Myocyte (in vitro differentiated cells): ENCODE measurements around the gene WDR17. TPM values are rescaled to one million over a fixed set of nuclear protein-coding genes. Genes with fewer than 3 reads are reported as not detected.

Experiments used
- DNase-seq: peaks from one replicate; pipeline ENCODE4 v3.0.0-alpha.2; 2012; ENCODE audit warnings: low read depth
- polyA plus RNA-seq: library from polyadenylated mRNA; unstranded; fragments of >200 nt; gene quantifications from one replicate; pipeline ENCODE4 v1.2.1, GENCODE V29; 2012; ENCODE audit warnings: missing spikeins
- total RNA-seq: library from RNA; depleted of rRNA; stranded (reverse); fragments of >200 nt; gene quantifications from 2 replicates; pipeline ENCODE4 v1.2.3, GENCODE V29; 2014

WDR17 gene
- not detected in 2 replicates for total RNA-seq
- not detected for polyA plus RNA-seq

DNA sequence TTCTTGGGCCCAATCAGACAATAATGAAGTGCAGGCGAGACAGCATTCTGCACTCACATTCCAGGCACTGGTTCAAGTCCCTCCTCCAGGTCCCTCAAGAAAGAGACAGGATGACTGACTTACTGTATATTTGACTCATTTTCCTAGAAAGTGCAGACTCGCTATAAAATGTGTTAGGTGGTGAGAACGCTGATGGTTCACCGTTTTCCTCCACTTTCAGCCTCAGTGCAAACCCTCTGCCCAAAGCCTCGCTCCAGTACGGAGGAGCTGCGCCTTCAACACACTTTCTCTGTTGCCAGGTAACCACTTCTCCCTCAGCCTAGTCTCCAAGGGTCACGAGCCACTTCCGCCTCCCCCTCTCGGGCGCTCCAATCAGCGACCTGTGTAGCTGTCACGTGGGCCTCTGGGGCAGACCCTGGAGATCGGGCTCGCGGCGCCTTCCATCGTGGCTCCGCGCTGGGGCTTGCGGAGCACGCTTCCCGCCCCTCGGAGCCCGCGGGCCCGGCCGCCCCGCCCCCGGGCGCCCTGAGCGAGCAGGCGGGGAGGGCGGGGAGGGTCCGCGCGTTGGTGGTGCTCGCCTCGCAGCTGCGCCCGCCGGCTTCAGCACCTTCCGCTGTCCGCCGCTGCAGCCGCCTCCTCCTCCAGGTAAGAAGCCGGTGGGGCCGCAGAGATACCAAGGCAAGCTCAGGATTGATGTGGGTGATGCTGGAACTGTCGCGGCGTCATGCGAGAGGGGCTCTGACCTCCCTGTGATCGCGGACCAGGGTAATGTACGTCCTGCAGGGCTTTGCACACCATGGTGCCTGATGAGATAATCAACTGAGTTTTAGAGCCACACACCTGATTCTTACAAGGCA, at the start of gene WDR17:
Gene WDR17, plus strand, starts transcription at position 407 of the 857 bp plus-strand sequence. CDS start 45,740 bp downstream, outside the sequence.
- DNase-seq, result peak; percentile 53

DNA sequence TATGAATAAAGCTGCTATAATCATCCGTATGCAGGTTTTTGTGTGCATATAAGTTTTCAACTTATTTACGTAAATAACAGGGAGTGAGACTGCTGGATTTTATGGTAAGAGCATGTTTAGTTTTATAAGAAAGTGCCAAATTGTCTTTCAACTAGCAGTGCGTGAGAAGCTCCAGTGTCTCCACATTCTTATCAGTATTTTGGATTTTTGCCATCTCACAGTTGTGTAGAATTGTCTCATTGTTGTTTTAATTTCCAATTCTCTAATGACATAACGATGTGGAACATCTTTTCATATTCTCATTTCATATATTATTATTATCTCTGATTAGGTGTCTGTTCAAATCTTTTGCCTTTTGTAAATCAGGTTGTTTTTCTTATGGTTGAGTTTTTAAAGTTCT, 49.0 kb upstream of the WDR17 start:
- no peak for DNase-seq

DNA sequence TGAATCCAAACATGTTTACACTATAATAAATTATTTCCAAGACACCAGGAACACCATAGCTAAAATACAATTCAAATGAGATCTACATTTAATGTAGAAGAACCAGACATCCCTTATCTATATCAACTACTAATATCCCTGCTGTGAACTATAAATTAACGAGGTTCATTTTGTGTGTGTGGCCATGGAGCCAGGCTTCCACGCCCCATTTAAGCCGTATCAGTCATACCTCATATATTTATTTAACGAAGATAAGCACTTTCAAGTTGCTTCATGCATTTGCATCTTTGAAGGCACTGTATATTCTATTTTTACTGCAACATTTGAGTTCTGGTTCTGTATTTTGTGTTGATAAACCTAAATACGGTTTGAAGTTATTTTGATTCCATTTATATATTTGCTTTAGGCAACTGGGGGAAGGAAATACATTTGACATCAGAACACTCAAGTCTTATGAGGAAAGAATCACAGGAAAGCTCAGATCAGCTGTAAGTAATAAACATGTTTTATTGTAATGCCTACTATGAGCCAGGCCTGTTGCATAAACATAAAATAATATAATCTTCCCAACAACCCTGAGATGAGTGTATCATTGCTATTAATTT, 45.1 kb upstream of the WDR17 start:
- DNase-seq, result no peak

DNA sequence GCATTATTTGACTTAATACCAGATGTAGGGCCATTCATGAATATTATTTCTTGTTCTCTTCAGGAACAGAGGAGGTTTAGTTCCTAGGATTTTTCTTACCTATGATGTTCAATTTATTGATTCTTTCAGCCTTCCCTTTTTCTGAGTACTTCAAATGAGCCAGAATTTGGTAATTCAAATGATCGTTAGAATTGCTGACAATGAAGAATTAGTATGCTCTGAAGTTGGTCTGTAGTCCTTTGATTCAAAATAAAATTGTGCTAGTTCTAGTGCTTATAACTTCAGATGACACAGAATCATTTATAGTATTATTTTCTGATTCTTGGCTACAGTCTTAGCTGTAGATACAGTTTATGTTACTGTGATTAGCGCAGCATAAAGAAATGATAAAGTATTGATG, 35.2 kb upstream of the WDR17 start:
- no peak for DNase-seq

DNA sequence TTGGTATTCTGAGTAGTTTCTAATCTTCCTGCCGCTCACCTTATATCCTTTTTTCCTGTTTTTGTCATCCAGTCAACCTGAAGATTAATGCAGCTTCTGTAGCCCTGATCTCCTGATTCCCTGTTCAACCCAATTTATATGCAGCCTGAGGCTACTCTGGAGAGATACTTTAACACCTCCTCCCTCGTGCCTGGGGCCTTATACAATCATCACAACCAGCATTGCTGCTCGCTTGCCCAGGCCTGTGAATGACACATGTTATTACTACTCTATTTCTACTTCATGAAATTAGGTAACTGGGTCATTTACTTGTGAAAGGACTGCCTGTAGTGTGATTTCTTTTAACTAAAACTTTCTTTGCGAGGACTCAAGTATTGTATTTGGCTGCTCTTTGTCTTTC, 33.7 kb upstream of the WDR17 start:
- DNase-seq, result no peak

DNA sequence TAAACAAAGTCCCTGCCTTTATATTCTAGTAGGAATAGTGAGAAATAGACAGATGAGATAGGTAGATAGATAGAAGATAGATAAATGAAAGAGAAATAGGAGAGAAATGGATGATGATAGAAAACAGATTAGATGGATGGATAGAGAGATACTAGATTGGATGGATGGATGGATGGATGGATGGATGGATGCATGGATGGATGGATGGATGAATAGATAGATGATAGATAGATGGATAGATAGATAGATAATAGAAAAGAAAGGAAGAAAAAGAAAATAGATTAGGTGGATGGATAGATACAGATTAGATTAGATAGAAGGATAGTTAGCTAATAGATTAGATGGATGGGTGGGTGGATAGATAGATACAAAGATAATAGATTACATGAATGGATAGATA, 33.2 kb upstream of the WDR17 start:
- DNase-seq, result no peak

DNA sequence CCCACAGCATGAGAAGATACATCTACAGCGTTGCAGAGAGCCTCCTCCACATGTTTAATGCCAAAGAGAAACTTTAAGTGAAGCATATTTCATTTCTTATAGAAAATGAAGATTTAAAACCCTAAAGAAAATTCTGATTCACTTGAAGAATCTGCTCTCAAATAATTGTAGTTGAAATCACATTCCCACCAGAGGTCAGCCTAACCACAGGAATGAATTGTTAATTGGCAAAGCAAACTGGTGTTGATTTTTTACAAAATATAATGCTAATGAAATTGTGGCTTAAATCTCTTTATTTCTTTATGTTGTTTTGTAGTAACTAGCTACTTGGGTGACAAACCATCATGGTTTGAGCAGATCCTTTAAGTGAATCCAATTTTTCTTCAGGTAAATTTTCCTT, 31.1 kb upstream of the WDR17 start:
- DNase-seq, result peak; percentile 47

DNA sequence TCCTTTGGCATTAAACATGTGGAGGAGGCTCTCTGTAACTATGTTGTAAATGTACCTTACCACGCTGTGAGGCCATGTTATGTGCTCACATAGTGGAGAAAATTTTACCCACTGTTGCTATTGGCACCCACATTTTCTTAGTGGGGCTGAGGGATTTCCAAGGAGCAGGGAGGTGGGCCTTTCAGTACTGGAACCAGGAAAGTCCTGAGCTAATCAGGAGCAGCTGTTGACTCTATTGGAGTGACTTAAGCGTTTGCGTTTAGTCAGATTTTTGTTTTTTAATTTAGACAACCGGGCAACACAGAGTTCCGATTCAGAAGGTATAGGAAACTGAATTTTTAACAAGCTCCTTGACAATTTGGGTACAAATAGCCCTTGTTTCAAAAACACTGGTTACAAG, 30.7 kb upstream of the WDR17 start:
- no peak for DNase-seq

DNA sequence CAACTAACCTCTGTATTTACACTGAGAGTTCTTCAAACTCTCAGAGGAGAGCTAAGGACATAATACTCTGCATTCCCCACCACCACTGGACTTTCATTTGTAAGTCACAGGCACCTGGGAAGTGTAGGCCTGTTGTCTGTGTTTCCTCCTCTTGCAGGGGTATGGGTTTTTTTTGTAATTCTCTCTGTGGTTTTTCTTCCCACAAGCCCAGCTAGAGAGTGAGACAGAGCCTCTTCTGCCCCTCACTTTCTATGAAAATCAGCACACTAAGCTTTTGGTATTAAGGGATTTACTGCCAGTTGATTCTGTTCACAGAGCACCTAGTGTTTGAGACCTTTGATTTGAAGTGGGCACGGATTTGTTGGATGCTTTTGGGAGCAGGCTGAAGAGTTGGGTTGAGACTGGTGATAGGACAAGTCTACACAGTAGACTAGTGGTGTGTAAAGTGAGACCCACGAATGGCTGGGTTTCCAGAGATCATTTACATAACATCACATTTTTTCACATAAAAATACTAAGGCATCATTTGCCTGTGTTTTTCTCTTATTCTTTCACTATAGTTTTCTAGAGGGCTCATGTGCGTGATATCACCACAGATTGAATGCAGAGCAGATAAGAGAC, 28.9 kb upstream of the WDR17 start:
- no peak for DNase-seq

DNA sequence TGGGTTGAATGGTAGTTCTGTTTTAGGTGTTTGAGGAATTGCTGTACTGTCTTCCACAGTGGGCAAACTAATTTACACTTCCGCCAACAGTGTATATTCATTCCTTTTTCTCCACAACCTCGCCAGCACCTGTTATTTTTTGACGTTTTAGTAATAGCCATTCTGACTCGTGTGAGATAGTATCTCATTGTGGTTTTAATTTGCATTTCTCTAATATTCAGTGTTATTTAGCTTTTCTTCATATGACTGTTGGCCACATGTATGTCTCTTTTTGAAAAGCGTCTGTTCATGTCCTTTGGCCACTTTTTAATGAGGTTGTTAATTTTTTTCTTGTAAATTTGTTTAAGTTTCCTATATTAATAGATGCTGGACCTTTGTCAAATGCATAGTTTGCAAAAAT, 26.9 kb upstream of the WDR17 start:
- no peak for DNase-seq

DNA sequence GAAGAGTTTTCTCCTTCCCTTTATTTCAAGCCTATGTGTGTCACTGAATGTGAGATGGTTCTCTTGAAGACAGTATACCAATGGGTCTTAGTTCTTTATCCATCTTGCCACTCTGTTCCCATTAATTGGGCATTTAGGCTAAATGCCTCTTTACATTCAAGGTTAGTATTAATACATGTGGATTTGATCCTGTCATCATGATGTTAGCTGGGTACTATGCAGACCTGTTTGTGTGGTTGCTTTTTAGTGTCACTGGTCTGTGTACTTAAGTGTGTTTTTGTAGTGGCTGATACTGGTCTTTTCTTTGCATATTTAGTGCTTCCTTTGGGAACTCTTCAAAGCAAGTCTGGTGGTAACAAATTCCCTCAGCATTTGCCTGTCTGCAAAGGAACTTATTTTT, 23.4 kb upstream of the WDR17 start:
- DNase-seq, result no peak

DNA sequence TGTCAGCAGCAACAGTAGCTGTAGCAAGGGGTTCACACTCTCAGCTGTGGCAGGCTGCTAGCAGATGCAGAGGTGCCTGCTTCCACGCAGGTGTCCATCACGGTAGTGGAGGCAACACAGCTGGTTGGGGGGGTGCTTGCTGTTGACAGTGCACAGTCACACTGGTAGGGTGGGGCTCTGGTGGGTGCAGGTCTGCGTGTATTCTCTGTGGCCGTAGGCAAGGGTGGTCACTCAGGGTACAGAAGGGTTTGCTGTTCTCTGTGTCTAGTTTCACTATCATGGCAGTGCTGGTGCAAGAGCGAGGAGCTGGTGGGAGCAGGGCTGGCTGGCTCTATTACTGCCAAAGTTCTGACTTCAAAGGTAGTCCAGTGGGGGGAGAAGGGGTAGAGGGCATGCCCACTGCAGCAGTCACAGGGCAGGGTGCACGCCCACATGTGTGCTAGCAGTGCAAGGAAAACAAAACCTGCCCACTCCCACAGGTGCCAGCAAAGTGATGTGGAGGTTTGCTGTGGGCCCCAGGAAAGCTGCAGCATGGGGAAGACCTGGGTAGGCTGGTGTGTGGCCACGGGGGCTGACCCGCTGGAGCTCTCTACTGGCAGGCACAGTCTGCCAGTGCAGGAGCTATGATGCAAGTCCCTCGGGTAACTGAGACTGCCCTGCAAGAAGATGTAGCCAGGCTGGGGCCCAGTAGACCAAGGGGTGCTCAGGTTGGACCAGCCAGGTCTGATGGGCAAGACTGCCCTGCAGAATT, 21.6 kb upstream of the WDR17 start:
- DNase-seq, result no peak

DNA sequence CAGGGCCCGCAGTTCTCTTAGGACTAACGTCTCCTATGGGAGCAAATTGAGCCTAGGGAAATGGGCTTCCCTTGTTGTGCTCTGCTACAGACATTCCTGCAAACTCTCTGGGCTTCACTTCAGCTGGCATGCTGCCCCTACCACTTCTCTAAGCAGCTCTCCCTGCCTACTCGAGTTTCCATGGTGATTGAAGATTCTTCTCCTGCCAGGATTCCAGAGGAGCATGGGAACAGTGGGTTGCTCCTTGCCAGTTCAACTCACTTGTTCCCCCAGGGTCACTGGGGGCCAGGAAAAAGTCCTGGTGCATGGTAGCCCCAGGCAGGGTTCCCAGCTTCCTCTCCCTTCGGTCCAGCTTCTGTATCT, 21.1 kb upstream of the WDR17 start:
- peak; percentile 36 for DNase-seq

DNA sequence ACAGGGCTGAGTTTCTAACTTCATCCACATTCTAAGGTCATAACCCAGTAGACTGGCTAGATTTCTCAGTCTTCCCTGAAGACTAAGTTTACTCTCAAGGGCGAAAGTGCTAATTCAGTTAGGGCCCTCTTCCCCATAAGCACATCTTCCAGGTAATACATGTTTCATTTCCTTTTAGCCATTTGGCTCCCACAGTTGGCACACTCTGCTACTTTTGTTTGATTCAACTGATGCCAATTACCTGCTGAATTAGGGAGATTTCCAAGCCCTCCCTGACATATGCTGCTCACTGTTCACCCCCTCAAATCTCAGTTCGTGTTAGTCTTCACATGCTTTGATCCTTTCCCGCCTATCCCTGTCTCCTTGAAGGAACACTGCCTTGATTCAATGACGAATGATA, 17.0 kb upstream of the WDR17 start:
- DNase-seq, result no peak

DNA sequence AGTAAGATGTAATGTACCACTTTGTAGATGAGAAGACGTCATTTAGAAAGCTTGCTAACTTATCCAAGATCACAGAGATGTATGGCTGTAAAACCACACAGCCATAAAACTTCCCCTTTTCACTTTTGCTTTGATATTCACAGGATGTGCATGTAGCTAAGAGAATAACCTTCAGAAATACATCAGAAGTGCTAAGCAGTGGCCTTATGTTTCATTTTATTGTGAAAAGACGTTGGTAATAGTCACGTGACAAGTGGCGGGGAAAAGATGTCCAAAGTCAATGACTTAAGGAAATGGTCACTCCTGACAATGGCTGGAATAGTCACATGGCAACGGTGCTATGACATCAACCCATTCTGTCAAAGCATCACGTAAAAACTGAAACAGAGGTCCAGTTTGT, 12.9 kb upstream of the WDR17 start:
- no peak for DNase-seq

DNA sequence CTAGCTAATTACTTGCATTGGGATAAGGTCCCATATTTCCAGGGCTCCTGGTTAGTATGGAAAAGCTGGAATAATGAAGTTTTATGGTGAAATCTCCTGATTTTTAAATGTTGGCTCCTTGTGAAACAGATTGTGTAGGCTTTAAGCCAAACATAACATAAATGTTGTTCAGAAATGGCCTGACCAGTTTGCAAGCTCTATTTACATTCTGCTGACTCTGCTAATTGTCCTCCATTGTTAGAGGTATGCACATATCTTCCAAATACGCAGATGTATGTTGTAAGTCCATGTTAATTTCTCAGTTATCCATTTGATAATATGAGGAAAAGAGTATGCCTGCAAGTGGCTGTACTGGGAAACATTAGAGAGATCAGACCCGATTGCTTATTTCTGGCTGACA, 11.9 kb upstream of the WDR17 start:
- DNase-seq, result no peak

DNA sequence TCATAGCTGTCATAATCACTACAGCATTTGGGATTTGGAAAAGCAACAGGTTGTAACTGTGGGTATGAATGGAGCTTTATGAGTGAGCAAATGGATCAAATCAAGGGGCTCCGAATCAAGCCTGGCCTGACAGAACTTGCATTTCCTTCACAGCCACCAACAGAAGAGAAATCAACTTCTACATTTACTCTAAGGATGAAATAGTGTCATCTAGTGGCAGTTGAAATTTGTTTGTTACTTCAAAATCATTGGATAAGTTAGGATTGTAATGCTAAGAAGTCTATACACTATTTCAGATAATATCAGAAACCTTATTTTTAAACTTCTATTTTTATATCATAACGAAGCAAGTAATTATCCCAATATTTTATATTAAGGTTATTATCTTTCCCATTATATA, 10.7 kb upstream of the WDR17 start:
- peak; percentile 26 for DNase-seq

DNA sequence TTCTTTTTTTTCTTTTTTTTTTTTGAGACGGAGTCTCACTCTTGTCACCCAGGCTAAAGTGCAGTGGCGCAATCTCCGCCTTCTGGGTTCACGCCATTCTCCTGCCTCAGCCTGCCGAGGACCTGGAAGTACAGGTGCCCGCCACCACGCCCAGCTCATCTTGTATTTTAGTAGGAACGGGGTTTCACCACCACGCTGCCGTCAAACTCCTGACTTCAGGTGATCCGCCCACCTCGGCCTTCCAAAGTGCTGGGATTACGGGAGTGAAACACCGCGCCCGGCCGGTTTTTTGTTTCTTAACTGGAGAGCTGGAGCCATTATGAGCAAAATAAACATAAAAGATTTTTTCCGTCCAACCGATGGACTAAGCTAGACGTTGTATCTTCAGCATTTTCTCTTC, 1.9 kb upstream of the WDR17 start:
- no peak for DNase-seq

DNA sequence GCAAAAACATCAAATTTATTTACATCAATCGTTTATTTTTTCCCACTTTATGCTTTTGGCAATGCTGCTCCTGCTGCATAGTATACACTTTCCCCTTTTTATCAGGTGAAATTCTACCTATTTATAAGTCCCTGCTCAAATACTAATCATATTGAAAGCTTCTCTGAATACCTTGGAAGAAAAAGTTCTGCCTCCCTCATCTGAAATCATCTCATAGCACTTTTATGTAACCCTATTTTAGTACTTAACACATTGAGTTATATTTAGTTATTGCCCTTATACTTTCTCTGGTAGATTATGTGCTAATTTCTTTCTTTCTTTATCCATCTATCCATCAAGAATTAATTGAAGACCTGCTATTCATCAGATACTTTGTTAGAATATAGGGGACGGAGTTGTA, 1.1 kb upstream of the WDR17 start:
- no peak for DNase-seq

DNA sequence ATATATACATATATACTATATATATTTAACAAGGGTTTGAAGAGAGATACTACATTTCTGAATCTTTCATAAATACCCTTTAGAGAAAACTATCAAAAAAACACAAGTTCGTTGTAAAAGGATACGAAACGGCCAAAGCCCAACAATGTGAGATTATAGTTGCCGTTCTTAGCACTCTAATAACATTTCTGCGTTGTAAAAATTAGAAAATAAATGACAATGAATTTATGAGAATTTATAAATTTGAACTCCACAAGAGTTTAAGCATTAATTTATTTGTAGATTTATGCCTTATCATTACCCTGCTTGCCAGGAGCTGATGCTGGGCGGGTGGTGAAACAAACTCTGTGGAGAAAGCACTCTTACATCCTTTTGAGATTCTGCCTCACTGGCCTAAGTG, 1.1 kb downstream of the WDR17 start:
- DNase-seq, result no peak

DNA sequence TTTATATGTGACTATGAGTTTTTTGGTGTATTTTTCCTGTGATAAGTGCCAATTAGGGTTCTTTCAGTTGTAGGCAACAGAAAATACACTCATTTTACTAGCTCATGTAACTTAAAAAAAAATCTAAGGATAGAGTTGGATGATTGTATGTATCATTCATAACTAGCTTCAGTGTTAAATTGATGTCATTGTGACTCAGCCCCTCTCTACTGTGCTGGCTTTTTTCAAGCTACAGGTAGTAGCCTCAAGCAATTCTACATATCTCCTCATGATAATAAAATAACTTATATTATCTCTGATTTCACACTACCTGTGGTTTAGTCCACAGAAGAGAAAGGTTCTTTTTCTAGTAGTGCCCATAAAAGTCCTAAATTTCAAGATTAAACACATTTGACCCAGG, 11.9 kb downstream of the WDR17 start:
- no peak for DNase-seq

DNA sequence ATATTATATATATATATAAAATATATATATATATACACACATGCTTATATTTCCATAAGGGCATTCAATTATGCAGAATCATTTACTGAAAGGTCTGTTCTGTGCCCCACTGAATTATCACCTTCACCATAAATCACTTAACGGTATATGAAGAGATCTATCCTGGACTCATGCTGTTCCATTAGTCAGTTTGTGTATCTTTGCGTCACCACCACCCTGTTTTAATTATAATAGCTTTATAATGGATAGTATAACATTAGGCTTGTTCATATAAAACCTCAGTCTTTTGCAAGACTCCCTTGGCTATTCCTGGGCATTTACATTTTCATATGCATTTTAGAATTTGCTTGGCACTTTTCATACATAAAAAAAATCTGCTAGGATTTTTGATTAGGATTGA, 19.1 kb downstream of the WDR17 start:
- DNase-seq, result no peak
